ENCODE data around the gene STAC.

The STAC gene

DNA sequence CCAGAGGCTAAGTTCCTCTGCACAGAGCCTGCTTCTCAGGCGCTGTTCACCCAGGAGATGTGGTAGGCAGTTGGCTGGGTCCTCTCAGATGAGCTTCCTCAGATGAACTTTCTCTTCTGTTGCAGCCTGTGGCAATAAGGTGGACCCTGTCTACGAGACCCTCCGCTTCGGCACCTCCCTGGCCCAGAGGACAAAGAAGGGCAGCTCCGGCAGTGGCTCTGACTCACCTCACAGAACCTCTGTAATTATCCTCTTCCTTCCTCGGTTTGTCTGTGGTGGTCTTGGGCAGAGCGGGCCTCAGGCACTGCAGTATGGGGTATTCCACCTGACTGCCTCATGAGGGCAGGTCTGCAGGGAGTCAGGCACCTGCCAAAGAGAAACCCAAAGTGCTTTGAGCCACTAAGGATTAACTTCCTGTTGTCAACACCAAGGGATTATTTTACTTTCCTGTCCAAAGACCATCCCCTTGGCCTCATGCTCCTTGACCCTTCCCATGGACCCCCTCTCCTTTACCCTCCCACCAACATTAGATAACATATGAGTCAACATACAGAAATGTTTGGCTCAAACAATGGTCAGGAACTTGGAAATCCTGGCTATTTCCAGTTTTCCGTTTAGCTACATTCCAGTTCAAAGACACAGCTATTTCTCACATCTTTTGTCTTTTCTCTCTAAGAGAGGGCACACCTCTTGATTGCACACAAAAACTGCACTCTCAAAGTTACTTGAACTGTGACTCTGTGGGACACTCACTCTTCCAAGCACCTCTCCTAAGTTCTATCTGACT, 105.9 kb downstream of the STAC start:
- TF ChIP-seq, protein P1, sequence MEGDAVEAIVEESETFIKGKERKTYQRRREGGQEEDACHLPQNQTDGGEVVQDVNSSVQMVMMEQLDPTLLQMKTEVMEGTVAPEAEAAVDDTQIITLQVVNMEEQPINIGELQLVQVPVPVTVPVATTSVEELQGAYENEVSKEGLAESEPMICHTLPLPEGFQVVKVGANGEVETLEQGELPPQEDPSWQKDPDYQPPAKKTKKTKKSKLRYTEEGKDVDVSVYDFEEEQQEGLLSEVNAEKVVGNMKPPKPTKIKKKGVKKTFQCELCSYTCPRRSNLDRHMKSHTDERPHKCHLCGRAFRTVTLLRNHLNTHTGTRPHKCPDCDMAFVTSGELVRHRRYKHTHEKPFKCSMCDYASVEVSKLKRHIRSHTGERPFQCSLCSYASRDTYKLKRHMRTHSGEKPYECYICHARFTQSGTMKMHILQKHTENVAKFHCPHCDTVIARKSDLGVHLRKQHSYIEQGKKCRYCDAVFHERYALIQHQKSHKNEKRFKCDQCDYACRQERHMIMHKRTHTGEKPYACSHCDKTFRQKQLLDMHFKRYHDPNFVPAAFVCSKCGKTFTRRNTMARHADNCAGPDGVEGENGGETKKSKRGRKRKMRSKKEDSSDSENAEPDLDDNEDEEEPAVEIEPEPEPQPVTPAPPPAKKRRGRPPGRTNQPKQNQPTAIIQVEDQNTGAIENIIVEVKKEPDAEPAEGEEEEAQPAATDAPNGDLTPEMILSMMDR (IDR thresholded peaks at IDR 0.05; ENCODE audit: low read depth, low read length, missing control alignments) = no peak
- H3K4me3 ChIP-seq (ENCODE audit: low read depth, low read length) = no peak overlapping the region
- in situ Hi-C loops (cut with HindIII; ENCODE audit: low sequenced_read_pairs) = loop anchor here (10.0 kb wide), 1 partner anchor 69 kb away; no protein-coding TSS in a partner anchor
- DNase-seq (ENCODE audit: low read depth) = no peak

DNA sequence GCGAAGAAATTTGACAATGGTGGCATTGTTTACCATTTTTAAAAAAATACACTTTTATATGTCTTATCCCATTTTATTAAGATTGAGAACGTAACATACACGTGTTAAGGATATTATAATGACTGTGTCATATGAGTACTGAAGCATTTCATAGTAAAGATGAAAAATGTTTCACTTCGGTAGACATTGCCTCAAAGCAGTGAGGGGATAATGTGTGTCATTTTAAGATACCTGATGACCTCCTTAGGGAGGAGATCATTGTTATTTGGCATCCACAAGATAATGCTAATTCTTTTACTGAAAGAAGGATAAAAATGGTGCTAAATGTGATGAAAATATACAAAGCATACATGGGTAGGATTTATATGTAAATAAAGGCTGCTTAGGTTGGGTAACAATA, 107.3 kb downstream of the STAC start:
- H3K4me3 ChIP-seq (ENCODE audit: low read depth, low read length) = no peak overlapping the region
- in situ Hi-C loops (cut with HindIII; ENCODE audit: low sequenced_read_pairs) = loop anchor here (10.0 kb wide), 1 partner anchor 67 kb away; no protein-coding TSS in a partner anchor
- TF ChIP-seq, protein P1 (IDR thresholded peaks at IDR 0.05; ENCODE audit: low read depth, low read length, missing control alignments) = no peak
- DNase-seq (ENCODE audit: low read depth) = no peak

DNA sequence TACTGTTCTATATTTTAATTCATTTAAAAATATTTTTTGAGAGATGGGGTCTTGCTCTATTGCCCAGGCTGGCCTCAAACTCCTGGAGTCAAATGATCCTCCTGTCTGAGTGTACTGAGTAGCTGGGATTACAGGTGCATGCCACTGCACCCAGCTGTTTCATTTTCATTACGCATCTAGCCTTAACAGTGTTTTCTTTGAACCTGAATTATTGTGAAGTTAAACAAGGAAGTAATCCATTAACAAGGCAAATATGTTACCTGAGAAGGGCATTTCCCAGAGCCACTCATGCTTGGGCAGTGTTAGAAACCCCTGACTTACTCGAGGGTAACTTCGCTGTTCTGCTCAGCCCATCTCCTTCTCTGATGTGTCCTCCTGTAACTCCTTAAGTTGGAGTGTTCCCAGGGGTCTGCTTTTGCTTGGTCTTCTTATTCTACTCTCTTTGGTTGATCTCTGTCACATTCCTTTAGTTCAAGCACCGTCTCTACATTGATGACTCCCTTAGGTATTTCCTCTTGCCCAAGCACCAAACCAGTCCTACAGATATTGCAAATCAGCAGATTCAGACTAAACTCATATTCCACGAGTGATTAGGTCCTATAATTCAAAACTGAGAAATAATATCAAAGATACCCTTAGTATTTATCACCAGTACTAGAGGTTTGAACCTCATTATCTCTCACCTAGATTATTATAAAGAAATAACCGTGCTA, 107.9 kb downstream of the STAC start:
- DNase-seq (ENCODE audit: low read depth) = no peak
- in situ Hi-C loops (cut with HindIII; ENCODE audit: low sequenced_read_pairs) = loop anchor here (10.0 kb wide), 1 partner anchor 67 kb away; no protein-coding TSS in a partner anchor
- TF ChIP-seq, protein P1 (IDR thresholded peaks at IDR 0.05; ENCODE audit: low read depth, low read length, missing control alignments) = no peak
- no peak overlapping the region for H3K4me3 ChIP-seq (ENCODE audit: low read depth, low read length)

DNA sequence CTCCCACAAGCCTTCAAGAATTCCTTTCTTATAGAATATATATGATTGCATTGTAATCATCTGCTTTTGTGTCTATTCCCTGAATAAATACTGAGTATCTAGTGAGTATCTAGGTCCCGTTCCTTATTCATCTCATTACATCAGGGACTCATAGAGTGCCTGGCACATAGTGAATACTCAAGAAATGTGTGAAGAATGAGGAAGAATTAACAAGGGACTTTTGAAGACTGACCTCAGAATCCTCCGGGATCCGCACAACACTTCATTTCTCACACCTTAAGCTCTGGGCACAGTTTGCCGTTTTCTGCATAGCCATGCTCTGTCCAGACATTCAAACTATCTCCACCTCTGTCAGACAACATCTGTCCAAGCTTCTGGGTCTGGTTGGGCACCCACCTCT, 108.8 kb downstream of the STAC start:
- H3K4me3 ChIP-seq (ENCODE audit: low read depth, low read length) = no peak overlapping the region
- TF ChIP-seq, protein P1 (IDR thresholded peaks at IDR 0.05; ENCODE audit: low read depth, low read length, missing control alignments) = no peak
- DNase-seq (ENCODE audit: low read depth) = no peak
- in situ Hi-C loops (cut with HindIII; ENCODE audit: low sequenced_read_pairs) = loop anchor here (10.0 kb wide), 1 partner anchor 66 kb away; no protein-coding TSS in a partner anchor

DNA sequence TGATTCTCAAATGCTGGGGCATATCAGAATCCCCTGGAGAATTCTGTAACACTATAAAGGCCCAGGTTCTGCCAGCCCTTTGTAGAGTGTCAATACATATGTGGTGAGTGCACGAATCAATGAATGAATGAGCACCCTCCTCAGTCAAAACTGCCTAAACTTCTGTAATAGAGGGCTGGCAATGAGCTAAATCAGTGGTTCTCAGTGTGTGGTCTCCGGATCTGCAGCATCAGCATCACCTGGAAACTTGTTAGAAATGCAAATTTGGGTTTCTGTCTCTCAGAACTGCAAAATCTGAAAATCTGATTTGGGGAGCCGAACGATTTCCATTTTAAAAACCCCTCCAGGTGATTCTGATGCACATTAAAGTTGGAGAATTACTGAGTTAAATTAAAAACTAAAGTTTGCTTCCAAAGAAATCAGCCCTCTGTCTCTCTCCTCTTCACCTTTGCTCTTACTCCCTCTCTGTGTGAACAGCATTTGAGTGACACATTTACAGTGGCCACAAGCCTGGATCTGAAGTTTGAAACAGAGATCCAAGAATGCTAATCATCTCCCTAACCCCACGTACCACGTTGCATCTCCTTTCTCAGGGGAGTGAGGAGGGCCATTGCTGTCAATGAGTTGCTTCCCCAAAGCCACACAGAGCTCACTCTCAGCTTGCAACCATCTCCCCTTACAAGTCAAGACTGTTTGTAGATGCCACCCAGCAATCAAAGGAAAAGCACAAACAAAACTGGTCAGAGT, 109.5 kb downstream of the STAC start:
- DNase-seq (ENCODE audit: low read depth) = no peak
- H3K4me3 ChIP-seq (ENCODE audit: low read depth, low read length) = no peak overlapping the region
- TF ChIP-seq, protein P1 (IDR thresholded peaks at IDR 0.05; ENCODE audit: low read depth, low read length, missing control alignments) = no peak
- in situ Hi-C loops (cut with HindIII; ENCODE audit: low sequenced_read_pairs) = loop anchor here (10.0 kb wide), 1 partner anchor 65 kb away; no protein-coding TSS in a partner anchor

DNA sequence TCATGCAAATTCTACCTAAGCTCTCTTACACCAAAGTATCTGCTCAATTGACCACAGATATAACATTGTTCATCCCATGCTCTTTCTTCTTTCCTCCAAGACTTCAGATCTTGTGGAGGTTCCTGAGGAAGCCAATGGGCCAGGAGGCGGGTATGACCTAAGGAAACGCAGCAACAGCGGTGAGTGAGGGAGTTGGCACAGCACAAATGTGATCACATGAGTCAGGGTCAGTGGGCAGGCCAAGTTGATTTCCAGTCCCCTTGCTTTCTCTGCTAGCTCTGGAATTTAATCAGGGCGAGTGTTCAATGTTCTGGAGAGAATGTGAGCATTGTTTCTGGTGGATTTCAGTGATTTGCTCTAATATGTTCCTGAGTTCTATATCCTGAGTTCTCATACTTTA, 112.7 kb downstream of the STAC start:
- TF ChIP-seq, protein P1 (IDR thresholded peaks at IDR 0.05; ENCODE audit: low read depth, low read length, missing control alignments) = no peak
- no peak overlapping the region for H3K4me3 ChIP-seq (ENCODE audit: low read depth, low read length)
- in situ Hi-C loops (cut with HindIII; ENCODE audit: low sequenced_read_pairs) = no loop called here
- no peak for DNase-seq (ENCODE audit: low read depth)
